NB4 (cell line): ENCODE measurements around the gene HSPE1.

Source experiments
- CTCF ChIP-seq: IDR thresholded peaks from one replicate; pipeline ENCODE4 v1.5.1; 2012; ENCODE audit warnings: low read depth, low read length
- POLR2A ChIP-seq: IDR thresholded peaks from 2 replicates; pipeline ENCODE4 v1.6.1; 2011; ENCODE audit warnings: mild to moderate bottlenecking; ENCODE audit not compliant: insufficient read length; ENCODE audit errors: extremely low read depth

DNA sequence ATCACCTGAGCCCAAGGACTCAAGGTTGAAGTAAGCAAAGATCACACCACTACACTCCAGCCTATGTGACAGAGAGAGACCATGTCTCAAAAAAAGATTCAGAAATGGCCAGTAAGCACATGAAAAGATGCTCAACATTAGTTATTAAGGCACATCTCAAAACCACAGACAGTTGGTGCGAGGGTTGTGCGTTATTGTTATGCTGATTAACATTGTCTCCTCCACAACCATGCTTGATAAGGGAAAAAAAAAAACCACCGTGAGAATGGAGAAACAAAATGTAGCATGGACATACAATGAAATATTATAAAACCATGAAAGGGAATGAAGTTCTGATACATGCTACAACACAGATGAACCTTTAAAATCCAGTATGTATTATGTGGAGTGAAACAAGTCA, 43.0 kb downstream of the HSPE1 start:
- TF ChIP-seq CTCF (no peak), POLR2A (no peak)
